HCT116 (cell line): ENCODE results near the gene FN3K. TPM values are rescaled to one million over a fixed set of nuclear protein-coding genes. Genes with fewer than 3 reads are reported as not detected.

Source experiments
- ATAC-seq: fragments of 200-7000 bp; cut with Tn5 transposase; 2 replicates; pipeline ENCODE4 v1.9.1; 2020; ENCODE audit warnings: mild to moderate bottlenecking, moderate library complexity
- BruUV-seq: library from RNA; stranded (reverse); fragments of 400-500 nt; replicated peaks from 2 replicates; lab custom pipeline; 2021; lab: Mats Ljungman, UMichigan
- CTCF ChIA-PET: fragments of 300-600 bp; sonication (Branson Sonifier 250); formaldehyde crosslinking; loops from one replicate; lab custom pipeline; 2021; ENCODE audit warnings: antibody characterized with exemption; lab: Charles Lee
- POLR2A ChIA-PET: fragments of 300-600, 350-600 bp; sonication (Branson Sonifier 250); formaldehyde crosslinking; loops from one replicate; lab custom pipeline; 2021; ENCODE audit warnings: antibody characterized with exemption; lab: Charles Lee
- RAD21 ChIA-PET, 2 experiments: fragments of 300-600 bp; sonication (Branson Sonifier 250); formaldehyde crosslinking; loops; one replicate each; lab custom pipeline; 2023; ENCODE audit warnings: low total read pairs in 2 of 2; ENCODE audit not compliant: uncharacterized antibody in 2 of 2, unreplicated experiment in 2 of 2, low non-redundant PET in 1 of 2; lab: Charles Lee
- DNase-seq: peaks from one replicate; pipeline ENCODE4 v3.0.0-alpha.2; 2010; ENCODE audit warnings: low read depth, low spot score
- H2AFZ ChIP-seq: fragments of 200-600 bp; shearing (Covaris generic), sonication (generic); 2 replicates; pipeline ENCODE4 v1.6.1; 2017; ENCODE audit warnings: low read depth, mixed run types, mixed read lengths, antibody characterized with exemption, low read length; ENCODE audit not compliant: poor library complexity, severe bottlenecking
- H3K27ac ChIP-seq: 2 replicates; pipeline ENCODE4 v1.5.1; 2012; ENCODE audit warnings: low read depth, low read length
- H3K27me3 ChIP-seq: fragments of 200-600 bp; sonication (generic); 2 replicates; pipeline ENCODE4 v1.6.1; 2016; ENCODE audit warnings: mixed run types, low read length, mixed read lengths; ENCODE audit not compliant: insufficient read depth
- H3K36me3 ChIP-seq, 2 experiments: fragments of 200-500 bp in 1 of 2; fragments of 200-600 bp in 1 of 2; sonication (Bioruptor generic) in 1 of 2; sonication (generic) in 1 of 2; 2 replicates each; pipeline versions ENCODE4 v1.5.1 to v1.6.1; 2014 to 2016; ENCODE audit warnings: low read length in 2 of 2, inconsistent platforms in 1 of 2, mixed read lengths in 1 of 2, mixed run types in 1 of 2; ENCODE audit not compliant: insufficient read depth in 2 of 2, control insufficient read depth in 1 of 2
- H3K4me1 ChIP-seq, 2 experiments: fragments of 200-600 bp in 1 of 2; sonication (generic) in 1 of 2; 2 replicates each; pipeline versions ENCODE4 v1.5.1 to v1.6.1; 2012 to 2017; ENCODE audit warnings: low read length in 2 of 2, inconsistent platforms in 1 of 2, mild to moderate bottlenecking in 1 of 2, mixed read lengths in 1 of 2, mixed run types in 1 of 2, moderate library complexity in 1 of 2; ENCODE audit not compliant: insufficient read depth in 2 of 2, control insufficient read depth in 1 of 2
- H3K4me2 ChIP-seq: fragments of 200-600 bp; sonication (generic); 2 replicates; pipeline ENCODE4 v1.6.1; 2017; ENCODE audit warnings: mixed run types, low read length, mixed read lengths
- H3K4me3 ChIP-seq, 2 experiments: fragments of 200-600 bp in 1 of 2; sonication (generic) in 1 of 2; replicated peaks in 1 of 2; 2 replicates each; pipeline ENCODE4 v1.5.1; 2011 to 2016; ENCODE audit warnings: low read length in 2 of 2, control low read depth in 1 of 2, low read depth in 1 of 2, mild to moderate bottlenecking in 1 of 2, mixed read lengths in 1 of 2, mixed run types in 1 of 2
- H3K79me2 ChIP-seq: fragments of 200-600 bp; sonication (generic); 2 replicates; pipeline ENCODE4 v1.6.1; 2017; ENCODE audit warnings: mild to moderate bottlenecking, mixed run types, low read length, moderate library complexity, mixed read lengths; ENCODE audit not compliant: insufficient read depth
- H3K9ac ChIP-seq: fragments of 200-600 bp; sonication (generic); 2 replicates; pipeline ENCODE4 v1.6.1; 2016; ENCODE audit warnings: low read length, mixed read lengths
- H3K9me2 ChIP-seq: fragments of 200-600 bp; sonication (generic), shearing (Covaris generic); 2 replicates; pipeline ENCODE4 v1.6.1; 2017; ENCODE audit warnings: mixed run types, mild to moderate bottlenecking, moderate library complexity; ENCODE audit not compliant: insufficient read depth
- H3K9me3 ChIP-seq, 2 experiments: fragments of 200-500 bp in 1 of 2; fragments of 200-600 bp in 1 of 2; sonication (Bioruptor generic) in 1 of 2; sonication (generic) in 1 of 2; 2 replicates each; pipeline ENCODE4 v1.6.1; 2014 to 2017; ENCODE audit warnings: low read length in 2 of 2, mixed read lengths in 2 of 2, inconsistent platforms in 1 of 2, low read depth in 1 of 2, mild to moderate bottlenecking in 1 of 2, mixed run types in 1 of 2, moderate library complexity in 1 of 2; ENCODE audit not compliant: control insufficient read depth in 1 of 2, insufficient read depth in 1 of 2
- H4K20me1 ChIP-seq: fragments of 200-600 bp; sonication (generic), shearing (Covaris generic); 2 replicates; pipeline ENCODE4 v1.6.1; 2017; ENCODE audit warnings: mixed run types, mild to moderate bottlenecking, moderate library complexity; ENCODE audit not compliant: insufficient read depth
- CBX3 ChIP-seq: IDR thresholded peaks from 2 replicates; pipeline ENCODE4 v1.6.1; 2012; ENCODE audit warnings: low read depth
- CEBPB ChIP-seq: IDR thresholded peaks from 2 replicates; pipeline ENCODE4 v1.6.1; 2012; ENCODE audit warnings: low read depth
- CTCF ChIP-seq, 3 experiments: fragments of 200-600 bp in 1 of 3; sonication (generic) in 1 of 3; IDR thresholded peaks in 2 of 3; conservative IDR thresholded peaks in 1 of 3; 2 replicates each; pipeline ENCODE4 v1.5.1; 2012 to 2017; ENCODE audit warnings: low read depth in 2 of 3, low read length in 2 of 3, antibody characterized with exemption in 1 of 3, borderline replicate concordance in 1 of 3, control low read depth in 1 of 3, mild to moderate bottlenecking in 1 of 3, mixed read lengths in 1 of 3, mixed run types in 1 of 3, moderate library complexity in 1 of 3; ENCODE audit not compliant: insufficient read depth in 1 of 3
- EGR1 ChIP-seq: IDR thresholded peaks from 2 replicates; pipeline ENCODE4 v1.6.1; 2012; ENCODE audit warnings: low read depth
- EZH2 ChIP-seq: fragments of 200-600 bp; sonication (generic); IDR thresholded peaks from 2 replicates; pipeline ENCODE4 v1.6.1; 2017; ENCODE audit warnings: antibody characterized with exemption, mixed run types
- EZH2phosphoT487 ChIP-seq: fragments of 200-600 bp; IDR thresholded peaks from 2 replicates; pipeline ENCODE4 v1.6.1; 2018; ENCODE audit warnings: antibody characterized with exemption, borderline replicate concordance
- FOSL1 ChIP-seq: IDR thresholded peaks from 2 replicates; pipeline ENCODE4 v1.6.1; 2012; ENCODE audit warnings: low read depth
- JUND ChIP-seq: IDR thresholded peaks from 2 replicates; pipeline ENCODE4 v1.6.1; 2012
- MAX ChIP-seq: IDR thresholded peaks from 2 replicates; pipeline ENCODE4 v1.6.1; 2012
- RAD21 ChIP-seq: IDR thresholded peaks from 2 replicates; pipeline ENCODE4 v1.6.1; 2012; ENCODE audit warnings: low read depth, mild to moderate bottlenecking
- ZBTB33 ChIP-seq: IDR thresholded peaks from 2 replicates; pipeline ENCODE4 v1.6.1; 2011; ENCODE audit warnings: mild to moderate bottlenecking, low read length, moderate library complexity; ENCODE audit not compliant: insufficient replicate concordance; ENCODE audit errors: extremely low read depth
- ZNF274 ChIP-seq: fragments of 200-500 bp; sonication (Bioruptor generic); IDR thresholded peaks from 2 replicates; pipeline ENCODE4 v1.6.1; 2014; ENCODE audit warnings: mild to moderate bottlenecking, low read depth, low read length, inconsistent platforms
- intact Hi-C: fragments of 100-400 bp; cut with micrococcal nuclease; formaldehyde crosslinking; loops from 2 replicates; pipeline ENCODE4 v1.10.0; 2022
- total RNA-seq: library from RNA; stranded (reverse); gene quantifications from one replicate; pipeline ENCODE4 v1.2.1, GENCODE V29; 2021; ENCODE audit not compliant: unreplicated experiment

The FN3K gene
- total RNA-seq, 1 experiment from 2014 or later = 9.9 TPM

- BruUV-seq = no TSS peak
- H3K36me3 ChIP-seq = no peaks in the 10 kb centered on the region
- H3K9me2 ChIP-seq = no peaks in the 10 kb centered on the region
- intact Hi-C loops = no loop called here
- ChIA-PET POLR2A (no interaction called here), RAD21 (no interaction called here), CTCF (no interaction called here)
- DNase-seq (no peak), ATAC-seq (no peak)
- H3K79me2 ChIP-seq = no peaks in the 10 kb centered on the region
- H3K27ac ChIP-seq = no peak overlapping the region
- H3K9ac ChIP-seq = no peak overlapping the region
- no peaks in the 10 kb centered on the region for H3K27me3 ChIP-seq
- no peak for TF ChIP-seq ZNF274
- no peak for TF ChIP-seq ZBTB33
- TF ChIP-seq EGR1 = no peak
- TF ChIP-seq CBX3 = no peak
- TF ChIP-seq EZH2 = no peak
- TF ChIP-seq CEBPB = no peak
- no peak for TF ChIP-seq CTCF (IDR thresholded peaks at IDR 0.05 in 2 of 3, conservative IDR thresholded peaks at IDR 0.05 in 1 of 3; ENCODE audit: borderline replicate concordance in 1 of 3, insufficient read depth in 1 of 3, low read depth in 2 of 3, low read length in 2 of 3)
- TF ChIP-seq FOSL1 = no peak
- no peak for TF ChIP-seq MAX
- no peak for TF ChIP-seq EZH2phosphoT487
- no peak for TF ChIP-seq RAD21
- no peak for TF ChIP-seq JUND
- TF ChIP-seq, all 23 proteins: peak for 0
- Histone ChIP-seq H3K4me1 (peaks cover 0 to 5% of the 10 kb centered on the region in 2 experiments; a peak in 1 of 4 replicates), H3K4me3 (no peak overlapping the region), H3K4me2 (no peak overlapping the region), H4K20me1 (no peaks in the 10 kb centered on the region), H2AFZ (no peak overlapping the region), H3K9me3 (peaks cover 5 to 10% of the 10 kb centered on the region in 2 experiments; a peak in 1 of 4 replicates)
These were observed 48.8 kb upstream of the FN3K start for GRCh38 chr17:82686366-82687324.
